ENCODE measurements around the gene GASK1A.
"Not testable (repeated sequence)": the region's sequence is repeated elsewhere in the genome, so short reads cannot be mapped to it uniquely, and the experiment has no call there.

The GASK1A gene

GRCh38 chr3:43034200-43034599, 55.1 kb downstream of the GASK1A start:
- no peak for DNase-seq

- no peak for DNase-seq
These were observed 55.8 kb downstream of the GASK1A start for GRCh38 chr3:43034911-43035310.

GRCh38 chr3:43035801-43036365, 56.8 kb downstream of the GASK1A start:
- DNase-seq, result peak; percentile 61

- no peak for DNase-seq
These were observed 57.7 kb downstream of the GASK1A start for GRCh38 chr3:43036621-43037423.

GRCh38 chr3:43038010-43038409, 58.9 kb downstream of the GASK1A start:
- DNase-seq, result no peak

GRCh38 chr3:43041517-43041916, 62.4 kb downstream of the GASK1A start:
- DNase-seq, result no peak

- no peak for DNase-seq
These were observed 64.1 kb downstream of the GASK1A start for GRCh38 chr3:43043071-43043766.

GRCh38 chr3:43043793-43044192, 64.7 kb downstream of the GASK1A start:
- no peak for DNase-seq

- not testable (repeated sequence) for DNase-seq
These were observed 66.0 kb downstream of the GASK1A start for GRCh38 chr3:43045079-43045478.

- DNase-seq, result no peak
These were observed 67.5 kb downstream of the GASK1A start for GRCh38 chr3:43046583-43046982.

- DNase-seq, result no peak
These were observed 69.4 kb downstream of the GASK1A start for GRCh38 chr3:43048470-43048869.

- no peak for DNase-seq
These were observed 74.2 kb downstream of the GASK1A start for GRCh38 chr3:43053291-43053690.

GRCh38 chr3:43054754-43055153, 75.6 kb downstream of the GASK1A start:
- DNase-seq, result no peak

GRCh38 chr3:43055393-43055792, 76.3 kb downstream of the GASK1A start:
- no peak for DNase-seq

GRCh38 chr3:43055806-43056770, 77.0 kb downstream of the GASK1A start:
- DNase-seq, result no peak

- no peak for DNase-seq
These were observed 80.3 kb downstream of the GASK1A start for GRCh38 chr3:43059456-43059855.

- DNase-seq, result no peak
These were observed 82.2 kb downstream of the GASK1A start for GRCh38 chr3:43061101-43061895.

GRCh38 chr3:43062040-43062563, 83.0 kb downstream of the GASK1A start:
- DNase-seq, result no peak

GRCh38 chr3:43062564-43063040, 83.5 kb downstream of the GASK1A start:
- DNase-seq, result no peak

GRCh38 chr3:43063114-43063513, 84.0 kb downstream of the GASK1A start:
- no peak for DNase-seq

GRCh38 chr3:43070670-43071069, 91.6 kb downstream of the GASK1A start:
- not testable (repeated sequence) for DNase-seq
